ENCODE results near the gene CD99L2.

CD99L2 gene

DNA sequence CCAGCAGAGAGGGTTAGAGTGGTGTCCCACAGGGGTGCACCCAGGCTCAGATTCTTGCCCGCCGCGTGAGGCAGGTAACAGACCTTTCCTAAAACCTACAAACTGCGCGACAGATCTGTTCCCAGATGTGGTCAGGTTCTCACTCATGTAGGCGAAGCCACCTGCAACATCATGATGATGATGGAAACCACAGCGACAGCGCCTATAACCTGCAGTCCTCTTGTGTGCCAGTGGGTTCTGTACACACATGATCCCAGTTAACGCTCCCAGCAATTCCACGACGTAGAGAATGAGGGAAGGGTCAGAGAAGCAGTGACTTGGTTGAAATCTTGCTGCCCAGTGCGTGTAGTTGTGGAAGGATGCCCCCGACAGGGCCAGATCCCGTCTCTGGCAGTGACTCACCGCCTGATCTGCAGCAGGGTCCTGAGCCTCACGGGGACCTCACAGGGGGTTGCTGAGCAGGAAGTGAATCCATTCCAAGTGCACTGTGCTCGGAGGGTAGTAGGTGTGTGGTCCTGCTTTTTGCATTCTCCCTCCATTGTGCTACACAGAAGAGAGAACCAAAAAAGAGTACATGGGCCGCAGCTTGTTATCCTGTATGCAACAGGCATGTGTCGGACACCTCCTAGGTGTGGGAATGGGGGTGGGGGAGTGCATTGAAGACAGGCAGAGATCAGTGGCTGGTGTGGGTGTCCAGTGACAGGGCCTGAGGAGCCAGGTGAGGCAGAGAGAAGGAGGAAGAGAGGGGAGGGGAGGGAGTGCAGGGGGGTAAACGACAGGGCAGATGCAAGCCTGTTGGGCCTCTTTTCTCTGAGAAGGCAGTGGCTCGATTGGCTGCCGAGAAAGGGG lies 138.7 kb downstream of the CD99L2 start:
- DNase-seq = no peak

GRCh38 chrX:150757371-150757770 lies 141.1 kb downstream of the CD99L2 start:
- no peak for DNase-seq

- no peak for DNase-seq
Observed at GRCh38 chrX:150753968-150754367, 144.5 kb downstream of the CD99L2 start.

- no peak for DNase-seq
Observed at GRCh38 chrX:150753357-150753756, 145.1 kb downstream of the CD99L2 start.

- DNase-seq = no peak
Observed at GRCh38 chrX:150752124-150752523, 146.3 kb downstream of the CD99L2 start.

DNA sequence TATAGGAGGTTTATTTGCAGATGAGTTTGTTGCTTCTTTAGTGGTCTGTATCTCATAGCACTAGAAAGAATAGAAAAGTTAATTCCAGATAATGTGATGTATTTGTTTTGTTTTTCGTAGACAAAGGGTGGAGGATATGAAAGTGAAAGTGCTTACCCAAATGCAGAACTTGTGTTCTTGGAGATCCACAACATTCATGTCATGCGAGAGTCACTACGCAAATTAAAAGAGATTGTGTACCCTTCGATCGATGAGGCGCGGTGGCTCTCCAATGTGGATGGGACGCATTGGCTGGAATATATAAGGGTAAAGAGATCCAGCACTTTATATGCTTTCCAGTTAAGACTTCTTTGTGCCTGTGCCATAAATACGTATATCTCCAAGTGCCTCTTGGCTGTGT lies 162.0 kb downstream of the CD99L2 start:
- DNase-seq = no peak

DNA sequence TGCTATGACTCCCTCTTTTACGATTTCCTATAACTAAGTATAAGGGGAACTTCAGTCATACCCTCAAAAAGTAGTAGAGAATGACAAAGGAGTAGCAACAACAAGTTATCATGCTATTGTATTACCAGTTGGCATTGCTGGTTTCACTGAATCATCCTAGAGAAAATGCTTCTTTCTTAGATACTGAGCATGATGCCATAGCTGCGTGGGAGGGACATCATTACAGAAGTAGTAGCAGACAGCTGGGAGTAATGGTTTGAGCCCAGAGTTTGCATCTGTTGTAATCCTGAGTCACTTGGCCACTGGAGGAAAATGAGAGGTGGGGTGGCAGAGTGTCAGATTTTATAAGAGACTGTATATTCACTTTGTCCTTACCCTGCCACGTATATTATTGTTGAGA lies 166.7 kb downstream of the CD99L2 start:
- peak; percentile 82 for DNase-seq

GRCh38 chrX:150730719-150731118 lies 167.7 kb downstream of the CD99L2 start:
- peak; percentile 5 for DNase-seq

DNA sequence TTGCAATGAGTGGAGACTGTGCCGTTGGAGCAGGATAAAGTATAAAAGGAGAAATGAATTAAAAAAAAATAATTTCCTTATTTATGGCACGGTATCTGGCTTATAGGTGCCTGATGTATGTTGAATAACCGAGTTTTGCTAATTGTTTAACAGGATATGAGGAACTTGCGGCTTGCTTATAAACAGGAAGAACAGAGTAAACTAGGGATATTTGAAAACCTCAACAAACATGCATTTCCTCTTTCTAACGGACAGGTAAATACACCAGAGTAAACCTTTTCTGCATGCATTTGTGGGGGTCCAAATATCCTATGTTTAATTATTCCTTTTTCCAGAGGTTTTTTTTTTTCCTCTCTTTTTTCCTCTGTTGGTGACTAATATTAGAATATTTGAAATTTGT lies 168.5 kb downstream of the CD99L2 start:
- no peak for DNase-seq

- no peak for DNase-seq
Observed at GRCh38 chrX:150719621-150720020, 178.8 kb downstream of the CD99L2 start.

All from amniotic stem cell (primary cell).